ENCODE results near the gene RRP1.

DNA sequence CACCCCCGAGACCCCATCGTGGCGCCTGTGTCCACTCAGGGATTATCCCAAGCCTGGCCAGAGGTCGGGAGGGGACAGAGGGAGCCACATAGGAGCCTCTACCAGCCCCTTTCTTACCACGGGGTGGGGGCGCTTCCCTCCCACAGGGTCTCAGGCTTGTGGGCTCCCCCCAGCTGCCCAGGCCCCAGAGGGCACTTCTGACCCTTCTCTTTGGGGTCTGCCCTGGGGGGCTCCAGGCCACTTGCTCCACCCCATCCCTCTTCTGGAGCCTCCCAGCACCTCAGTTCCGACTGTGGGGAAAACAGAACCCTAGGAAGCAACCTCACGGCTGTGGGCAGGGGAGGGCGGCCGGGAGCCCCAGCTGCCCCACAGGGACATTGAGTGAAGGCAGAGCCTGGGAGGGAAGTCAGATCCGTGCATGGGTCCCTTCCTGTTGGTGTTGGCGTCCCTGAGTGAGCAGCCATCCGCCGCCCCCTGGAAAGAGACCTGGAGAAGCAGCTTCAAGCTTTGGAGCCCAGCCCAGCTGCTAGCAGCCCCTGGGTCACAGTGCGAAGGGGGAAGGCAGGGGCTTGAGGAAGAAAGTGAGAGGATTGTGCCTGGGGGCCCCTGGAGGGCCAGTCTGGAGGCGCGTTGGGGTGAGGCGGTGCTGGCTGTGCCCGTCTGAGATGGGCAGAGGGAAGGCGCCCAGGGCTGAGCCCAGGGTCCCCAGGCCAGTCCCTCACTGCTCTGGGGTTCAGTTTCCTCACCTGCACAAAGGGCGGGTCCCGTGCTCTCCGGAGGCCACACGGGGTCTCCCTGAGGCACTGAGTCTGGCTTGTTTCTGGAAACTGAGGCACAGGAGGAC is 22.1 kb downstream of the RRP1 start:
- TF ChIP-seq, protein P1, sequence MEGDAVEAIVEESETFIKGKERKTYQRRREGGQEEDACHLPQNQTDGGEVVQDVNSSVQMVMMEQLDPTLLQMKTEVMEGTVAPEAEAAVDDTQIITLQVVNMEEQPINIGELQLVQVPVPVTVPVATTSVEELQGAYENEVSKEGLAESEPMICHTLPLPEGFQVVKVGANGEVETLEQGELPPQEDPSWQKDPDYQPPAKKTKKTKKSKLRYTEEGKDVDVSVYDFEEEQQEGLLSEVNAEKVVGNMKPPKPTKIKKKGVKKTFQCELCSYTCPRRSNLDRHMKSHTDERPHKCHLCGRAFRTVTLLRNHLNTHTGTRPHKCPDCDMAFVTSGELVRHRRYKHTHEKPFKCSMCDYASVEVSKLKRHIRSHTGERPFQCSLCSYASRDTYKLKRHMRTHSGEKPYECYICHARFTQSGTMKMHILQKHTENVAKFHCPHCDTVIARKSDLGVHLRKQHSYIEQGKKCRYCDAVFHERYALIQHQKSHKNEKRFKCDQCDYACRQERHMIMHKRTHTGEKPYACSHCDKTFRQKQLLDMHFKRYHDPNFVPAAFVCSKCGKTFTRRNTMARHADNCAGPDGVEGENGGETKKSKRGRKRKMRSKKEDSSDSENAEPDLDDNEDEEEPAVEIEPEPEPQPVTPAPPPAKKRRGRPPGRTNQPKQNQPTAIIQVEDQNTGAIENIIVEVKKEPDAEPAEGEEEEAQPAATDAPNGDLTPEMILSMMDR (conservative IDR thresholded peaks at IDR 0.05), result no peak
- no peak for TF ChIP-seq ZFX (IDR thresholded peaks at IDR 0.05)

Data from C4-2B (cell line).